Measurements from ENCODE around the gene DHX38. TPM values are rescaled to one million over a fixed set of nuclear protein-coding genes. Genes with fewer than 3 reads are reported as not detected.

DHX38 gene
- total and polyA plus RNA-seq, 2 of the 13 experiments (the other 11 are each of a cell fraction or from before 2014, with no cell fraction given) = 54.4 to 85.9 TPM

DNA sequence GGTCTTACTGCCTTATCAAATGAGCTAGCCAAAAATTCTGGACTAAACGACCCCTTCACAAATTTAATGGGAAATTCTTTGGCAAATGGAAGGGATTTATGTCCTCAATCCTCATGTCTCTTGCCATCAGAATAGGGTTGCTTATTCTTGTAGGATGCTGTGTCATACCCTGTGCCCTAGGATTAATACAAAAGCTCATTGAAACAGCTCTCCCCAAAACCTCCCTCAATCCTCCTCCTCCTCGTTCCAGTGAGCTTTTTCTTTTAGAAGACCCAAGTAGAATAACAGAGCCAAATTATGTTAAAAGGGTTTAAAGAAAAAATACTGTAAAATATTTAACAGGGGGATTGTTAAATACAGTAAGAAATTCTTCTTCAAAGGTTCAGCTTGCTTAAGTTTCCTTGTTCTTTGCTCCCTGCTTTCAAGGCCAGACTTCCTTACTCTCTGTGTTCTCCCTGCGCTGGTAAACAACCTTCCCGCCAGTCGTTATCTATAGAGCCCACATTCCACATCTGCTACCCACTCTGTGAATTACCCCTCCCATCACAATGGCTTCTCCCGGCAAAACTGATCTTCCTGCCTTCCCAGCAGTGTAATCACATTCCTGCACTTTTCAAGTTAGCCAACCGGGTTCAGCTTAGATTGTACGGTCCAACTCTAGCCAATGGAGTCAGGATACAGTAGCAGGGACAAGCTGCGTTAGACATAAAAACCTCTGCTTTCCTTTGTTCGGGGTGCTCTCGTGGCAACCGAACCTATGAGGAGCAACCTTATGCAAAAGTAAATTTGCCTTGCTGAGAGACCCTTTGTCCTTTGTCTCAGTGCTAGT is 20.9 kb upstream of the DHX38 start (continued):
- TF ChIP-seq ATF2 (CRISPR knock-in tag; IDR thresholded peaks at IDR 0.05) (peak; percentile 45; the same call in 1 of the 2 replicates), ZSCAN25 (CRISPR knock-in tag; IDR thresholded peaks at IDR 0.05) (no peak; the same call in 1 of the 2 replicates), KMT2B (CRISPR knock-in tag; IDR thresholded peaks at IDR 0.05) (peak; percentile 18; the same call in 1 of the 2 replicates), MYNN (CRISPR knock-in tag; IDR thresholded peaks at IDR 0.05; ENCODE audit: low read depth) (no peak), ZSCAN22 (CRISPR knock-in tag; IDR thresholded peaks at IDR 0.05) (no peak), ZNF737 (CRISPR knock-in tag; IDR thresholded peaks at IDR 0.05; ENCODE audit: borderline replicate concordance) (no peak), FOSL1 (CRISPR knock-in tag; IDR thresholded peaks at IDR 0.05; ENCODE audit: borderline replicate concordance) (no peak), ZBTB40 (IDR thresholded peaks at IDR 0.05) (no peak), ZBTB40 (CRISPR knock-in tag; IDR thresholded peaks at IDR 0.05) (no peak; the same call in 1 of the 2 replicates), KLF13 (CRISPR knock-in tag; IDR thresholded peaks at IDR 0.05) (no peak), ZNF746 (CRISPR knock-in tag; IDR thresholded peaks at IDR 0.05) (peak; percentile 60; the same call in 1 of the 2 replicates)
- TF ChIP-seq, protein P1, sequence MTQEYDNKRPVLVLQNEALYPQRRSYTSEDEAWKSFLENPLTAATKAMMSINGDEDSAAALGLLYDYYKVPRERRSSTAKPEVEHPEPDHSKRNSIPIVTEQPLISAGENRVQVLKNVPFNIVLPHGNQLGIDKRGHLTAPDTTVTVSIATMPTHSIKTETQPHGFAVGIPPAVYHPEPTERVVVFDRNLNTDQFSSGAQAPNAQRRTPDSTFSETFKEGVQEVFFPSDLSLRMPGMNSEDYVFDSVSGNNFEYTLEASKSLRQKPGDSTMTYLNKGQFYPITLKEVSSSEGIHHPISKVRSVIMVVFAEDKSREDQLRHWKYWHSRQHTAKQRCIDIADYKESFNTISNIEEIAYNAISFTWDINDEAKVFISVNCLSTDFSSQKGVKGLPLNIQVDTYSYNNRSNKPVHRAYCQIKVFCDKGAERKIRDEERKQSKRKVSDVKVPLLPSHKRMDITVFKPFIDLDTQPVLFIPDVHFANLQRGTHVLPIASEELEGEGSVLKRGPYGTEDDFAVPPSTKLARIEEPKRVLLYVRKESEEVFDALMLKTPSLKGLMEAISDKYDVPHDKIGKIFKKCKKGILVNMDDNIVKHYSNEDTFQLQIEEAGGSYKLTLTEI (CRISPR knock-in tag; conservative IDR thresholded peaks at IDR 0.05) = no peak
- TF ChIP-seq, protein P2, sequence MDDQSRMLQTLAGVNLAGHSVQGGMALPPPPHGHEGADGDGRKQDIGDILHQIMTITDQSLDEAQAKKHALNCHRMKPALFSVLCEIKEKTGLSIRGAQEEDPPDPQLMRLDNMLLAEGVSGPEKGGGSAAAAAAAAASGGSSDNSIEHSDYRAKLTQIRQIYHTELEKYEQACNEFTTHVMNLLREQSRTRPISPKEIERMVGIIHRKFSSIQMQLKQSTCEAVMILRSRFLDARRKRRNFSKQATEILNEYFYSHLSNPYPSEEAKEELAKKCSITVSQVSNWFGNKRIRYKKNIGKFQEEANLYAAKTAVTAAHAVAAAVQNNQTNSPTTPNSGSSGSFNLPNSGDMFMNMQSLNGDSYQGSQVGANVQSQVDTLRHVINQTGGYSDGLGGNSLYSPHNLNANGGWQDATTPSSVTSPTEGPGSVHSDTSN (CRISPR knock-in tag; IDR thresholded peaks at IDR 0.05; ENCODE audit: borderline replicate concordance) = no peak
- TF ChIP-seq, protein P3, sequence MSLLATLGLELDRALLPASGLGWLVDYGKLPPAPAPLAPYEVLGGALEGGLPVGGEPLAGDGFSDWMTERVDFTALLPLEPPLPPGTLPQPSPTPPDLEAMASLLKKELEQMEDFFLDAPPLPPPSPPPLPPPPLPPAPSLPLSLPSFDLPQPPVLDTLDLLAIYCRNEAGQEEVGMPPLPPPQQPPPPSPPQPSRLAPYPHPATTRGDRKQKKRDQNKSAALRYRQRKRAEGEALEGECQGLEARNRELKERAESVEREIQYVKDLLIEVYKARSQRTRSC (CRISPR knock-in tag; IDR thresholded peaks at IDR 0.05; ENCODE audit: low read depth) = no peak
